H9 (cell line): Measurements from ENCODE around the gene CYTIP. TPM values are rescaled to one million over a fixed set of nuclear protein-coding genes. Genes with fewer than 3 reads are reported as not detected.

Experiments
- DNase-seq: peaks from one replicate; pipeline ENCODE4 v3.0.0-alpha.2; 2017
- H2AFZ ChIP-seq: one replicate; pipeline ENCODE4 v1.6.1; 2013; ENCODE audit warnings: mild to moderate bottlenecking, low read length, control low read depth, moderate library complexity
- H2AK5ac ChIP-seq: 2 replicates; pipeline ENCODE4 v1.6.1; 2013; ENCODE audit warnings: low read length, control low read depth, mixed read lengths; ENCODE audit not compliant: insufficient read length
- H2BK120ac ChIP-seq: one replicate; pipeline ENCODE4 v1.6.1; 2013; ENCODE audit warnings: low read depth, mild to moderate bottlenecking, low read length, control low read depth, inconsistent platforms; ENCODE audit not compliant: poor library complexity, severe bottlenecking
- H2BK12ac ChIP-seq: 2 replicates; pipeline ENCODE4 v1.6.1; 2013; ENCODE audit warnings: low read length, control low read depth, mixed read lengths, low read depth; ENCODE audit not compliant: insufficient read length
- H2BK15ac ChIP-seq: 2 replicates; pipeline ENCODE4 v1.6.1; 2013; ENCODE audit warnings: low read depth, low read length, control low read depth
- H2BK20ac ChIP-seq: one replicate; pipeline ENCODE4 v1.6.1; 2013; ENCODE audit warnings: low read depth, mild to moderate bottlenecking, low read length, control low read depth, inconsistent platforms; ENCODE audit not compliant: poor library complexity, severe bottlenecking
- H2BK5ac ChIP-seq: 2 replicates; pipeline ENCODE4 v1.6.1; 2013; ENCODE audit warnings: low read length, control low read depth, mixed read lengths; ENCODE audit not compliant: insufficient read length
- H3K14ac ChIP-seq: 2 replicates; pipeline ENCODE4 v1.6.1; 2013; ENCODE audit warnings: low read length, control low read depth; ENCODE audit not compliant: insufficient read depth
- H3K18ac ChIP-seq: 2 replicates; pipeline ENCODE4 v1.6.1; 2013; ENCODE audit warnings: low read depth, mild to moderate bottlenecking, mixed read lengths, low read length, control low read depth; ENCODE audit not compliant: insufficient read length
- H3K23ac ChIP-seq: 2 replicates; pipeline ENCODE4 v1.6.1; 2013; ENCODE audit warnings: low read length, control low read depth, mixed read lengths, low read depth; ENCODE audit not compliant: insufficient read length
- H3K23me2 ChIP-seq: 2 replicates; pipeline ENCODE4 v1.6.1; 2013; ENCODE audit warnings: low read depth, mild to moderate bottlenecking, mixed read lengths, low read length, control low read depth; ENCODE audit not compliant: insufficient read length, poor library complexity, severe bottlenecking
- H3K27ac ChIP-seq: 2 replicates; pipeline ENCODE4 v1.5.1; 2013; ENCODE audit warnings: low read length, control low read depth, mixed read lengths, low read depth; ENCODE audit not compliant: insufficient read length
- H3K27me3 ChIP-seq: 2 replicates; pipeline ENCODE4 v1.6.1; 2013; ENCODE audit warnings: low read length, control low read depth, inconsistent platforms; ENCODE audit not compliant: insufficient read depth
- H3K4ac ChIP-seq: 2 replicates; pipeline ENCODE4 v1.6.1; 2013; ENCODE audit warnings: low read depth, mild to moderate bottlenecking, control low read depth, inconsistent platforms, low read length, moderate library complexity
- H3K4me1 ChIP-seq: 2 replicates; pipeline ENCODE4 v1.6.1; 2013; ENCODE audit warnings: low read length, control low read depth, inconsistent platforms; ENCODE audit not compliant: insufficient read depth
- H3K4me2 ChIP-seq: 2 replicates; pipeline ENCODE4 v1.6.1; 2013; ENCODE audit warnings: low read length, control low read depth, mixed read lengths; ENCODE audit not compliant: insufficient read length, insufficient read depth
- H3K56ac ChIP-seq: 2 replicates; pipeline ENCODE4 v1.6.1; 2013; ENCODE audit warnings: low read depth, mild to moderate bottlenecking, mixed read lengths, low read length, control low read depth; ENCODE audit not compliant: insufficient read length
- H3K79me1 ChIP-seq: 2 replicates; pipeline ENCODE4 v1.6.1; 2013; ENCODE audit warnings: low read depth, mild to moderate bottlenecking, moderate library complexity, low read length, control low read depth, inconsistent platforms; ENCODE audit not compliant: insufficient read depth, poor library complexity, severe bottlenecking
- H3K79me2 ChIP-seq: 2 replicates; pipeline ENCODE4 v1.6.1; 2013; ENCODE audit warnings: low read length, control low read depth, inconsistent platforms; ENCODE audit not compliant: insufficient read depth
- H3K9ac ChIP-seq: 2 replicates; pipeline ENCODE4 v1.6.1; 2013; ENCODE audit warnings: low read length, control low read depth, mixed read lengths; ENCODE audit not compliant: insufficient read length; ENCODE audit errors: extremely low read depth
- H3K9me3 ChIP-seq: one replicate; pipeline ENCODE4 v1.6.1; 2013; ENCODE audit warnings: low read depth, low read length, inconsistent platforms; ENCODE audit not compliant: control insufficient read depth
- H3T11ph ChIP-seq: one replicate; pipeline ENCODE4 v1.6.1; 2013; ENCODE audit warnings: mild to moderate bottlenecking, low read length, control low read depth, inconsistent platforms
- H4K20me1 ChIP-seq: one replicate; pipeline ENCODE4 v1.6.1; 2013; ENCODE audit not compliant: control insufficient read depth, insufficient read length, insufficient read depth
- H4K5ac ChIP-seq: 2 replicates; pipeline ENCODE4 v1.6.1; 2013; ENCODE audit warnings: low read depth, mild to moderate bottlenecking, mixed read lengths, low read length, control low read depth; ENCODE audit not compliant: insufficient read length
- H4K8ac ChIP-seq: replicated peaks from 2 replicates; pipeline ENCODE4 v1.6.1; 2013; ENCODE audit warnings: low read length, control low read depth, mixed read lengths, low read depth; ENCODE audit not compliant: insufficient read length
- H4K91ac ChIP-seq: 2 replicates; pipeline ENCODE4 v1.6.1; 2013; ENCODE audit warnings: low read depth, mild to moderate bottlenecking, moderate library complexity, mixed read lengths, low read length, control low read depth; ENCODE audit not compliant: insufficient read length
- H3K27ac Mint-ChIP-seq, 3 experiments: 2 replicates in 2 of 3; 3 replicates in 1 of 3; pipeline ENCODE4 v1.8.0; 2020 to 2021; ENCODE audit warnings: mixed read lengths in 3 of 3, mild to moderate bottlenecking in 1 of 3, moderate library complexity in 1 of 3
- H3K27me3 Mint-ChIP-seq: 2 replicates; pipeline ENCODE4 v1.8.0; 2021; ENCODE audit warnings: low read depth, mild to moderate bottlenecking, moderate library complexity, mixed read lengths
- H3K36me3 Mint-ChIP-seq, 3 experiments: 2 replicates in 2 of 3; 3 replicates in 1 of 3; pipeline ENCODE4 v1.8.0; 2020 to 2021; ENCODE audit warnings: low read depth in 3 of 3, mixed read lengths in 3 of 3; ENCODE audit not compliant: insufficient read depth in 1 of 3
- H3K4me1 Mint-ChIP-seq, 2 experiments: 2 replicates each; pipeline ENCODE4 v1.8.0; 2020; ENCODE audit warnings: mixed read lengths in 2 of 2
- H3K4me3 Mint-ChIP-seq, 2 experiments: 2 replicates in 1 of 2; 3 replicates in 1 of 2; pipeline ENCODE4 v1.8.0; 2020 to 2021; ENCODE audit warnings: mild to moderate bottlenecking in 2 of 2, mixed read lengths in 2 of 2, moderate library complexity in 1 of 2
- H3K9me3 Mint-ChIP-seq, 2 experiments: 2 replicates in 1 of 2; 3 replicates in 1 of 2; pipeline ENCODE4 v1.8.0; 2020; ENCODE audit warnings: mild to moderate bottlenecking in 2 of 2, mixed read lengths in 2 of 2, moderate library complexity in 1 of 2
- WGBS: extraction: QIAGEN DNeasy Blood & Tissue Kit; methylation state at CpG from one replicate; pipeline ENCODE4 v1.1.7; 2013; ENCODE audit warnings: missing lambda C conversion rate, low lambda C conversion rate, mixed read lengths; ENCODE audit not compliant: insufficient read length; ENCODE audit errors: extremely low coverage; 5-methylcytosine and 5-hydroxymethylcytosine counted together
- total RNA-seq: library from RNA; stranded (reverse); gene quantifications from 2 replicates; pipeline ENCODE4 v1.2.1, GENCODE V29; 2021
- TF ChIP-seq, protein P1 (sequence below): fragments of 200-600 bp; sonication (generic); conservative IDR thresholded peaks from 3 replicates; pipeline ENCODE4 v1.8.0; 2021; ENCODE audit warnings: antibody characterized with exemption, mild to moderate bottlenecking

The CYTIP gene
- total RNA-seq, 1 experiment from 2014 or later: 0.28 TPM

- Histone ChIP-seq H3K4me1 (no peaks in the 10 kb centered on the region), H3K9me3 (no peaks in the 10 kb centered on the region), H3K23ac (no peak overlapping the region), H3K4ac (no peak overlapping the region), H2BK12ac (no peak overlapping the region), H2AFZ (no peak overlapping the region), H2BK5ac (no peak overlapping the region), H4K20me1 (no peaks in the 10 kb centered on the region), H3K27ac (no peak overlapping the region), H3K9ac (no peak overlapping the region), H2BK120ac (no peak overlapping the region), H3K14ac (no peak overlapping the region), H4K5ac (no peak overlapping the region), H4K91ac (no peak overlapping the region), H3K27me3 (no peaks in the 10 kb centered on the region), H3K79me2 (no peaks in the 10 kb centered on the region), H3K79me1 (no peaks in the 10 kb centered on the region), H3K56ac (no peak overlapping the region), H2AK5ac (no peak overlapping the region), H3K23me2 (no peaks in the 10 kb centered on the region), H3K4me2 (no peak overlapping the region), H3T11ph (no peak overlapping the region), H4K8ac (no peak overlapping the region), H3K18ac (no peak overlapping the region), H2BK15ac (no peak overlapping the region), H2BK20ac (no peak overlapping the region)
- peaks cover 0 to 10% (median 5%) of the 10 kb centered on the region in 3 experiments; a peak in 4 of 7 replicates for H3K36me3 Mint-ChIP-seq
- TF ChIP-seq, protein P1, sequence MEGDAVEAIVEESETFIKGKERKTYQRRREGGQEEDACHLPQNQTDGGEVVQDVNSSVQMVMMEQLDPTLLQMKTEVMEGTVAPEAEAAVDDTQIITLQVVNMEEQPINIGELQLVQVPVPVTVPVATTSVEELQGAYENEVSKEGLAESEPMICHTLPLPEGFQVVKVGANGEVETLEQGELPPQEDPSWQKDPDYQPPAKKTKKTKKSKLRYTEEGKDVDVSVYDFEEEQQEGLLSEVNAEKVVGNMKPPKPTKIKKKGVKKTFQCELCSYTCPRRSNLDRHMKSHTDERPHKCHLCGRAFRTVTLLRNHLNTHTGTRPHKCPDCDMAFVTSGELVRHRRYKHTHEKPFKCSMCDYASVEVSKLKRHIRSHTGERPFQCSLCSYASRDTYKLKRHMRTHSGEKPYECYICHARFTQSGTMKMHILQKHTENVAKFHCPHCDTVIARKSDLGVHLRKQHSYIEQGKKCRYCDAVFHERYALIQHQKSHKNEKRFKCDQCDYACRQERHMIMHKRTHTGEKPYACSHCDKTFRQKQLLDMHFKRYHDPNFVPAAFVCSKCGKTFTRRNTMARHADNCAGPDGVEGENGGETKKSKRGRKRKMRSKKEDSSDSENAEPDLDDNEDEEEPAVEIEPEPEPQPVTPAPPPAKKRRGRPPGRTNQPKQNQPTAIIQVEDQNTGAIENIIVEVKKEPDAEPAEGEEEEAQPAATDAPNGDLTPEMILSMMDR: no peak
- H3K4me3 Mint-ChIP-seq: no peak overlapping the region
- peaks cover 7 to 9% of the 10 kb centered on the region in 2 experiments for H3K4me1 Mint-ChIP-seq
- H3K27me3 Mint-ChIP-seq: no peaks in the 10 kb centered on the region
- no CpG with 5 or more reads among the region's 4 CpGs for WGBS
- no peak for DNase-seq
- no peak overlapping the region for H3K27ac Mint-ChIP-seq
- peaks cover 12 to 13% of the 10 kb centered on the region in 2 experiments for H3K9me3 Mint-ChIP-seq
Measured at GRCh38 chr2:157426477-157426994, 17.4 kb downstream of the CYTIP start.
